Type B pancreatic cell (in vitro differentiated cells): ENCODE measurements around the gene CYS1. TPM values are rescaled to one million over a fixed set of nuclear protein-coding genes. Genes with fewer than 3 reads are reported as not detected.

Experiments used
- DNase-seq: peaks from one replicate; pipeline ENCODE4 v3.0.0; 2021; ENCODE audit warnings: mixed read lengths; ENCODE audit not compliant: unreplicated experiment; ENCODE audit errors: extremely low spot score
- H3K27ac Mint-ChIP-seq: 2 replicates; pipeline ENCODE4 v1.8.0; 2021; ENCODE audit warnings: mild to moderate bottlenecking, mixed read lengths
- H3K27me3 Mint-ChIP-seq: 2 replicates; pipeline ENCODE4 v1.8.0; 2021; ENCODE audit warnings: mixed read lengths
- H3K36me3 Mint-ChIP-seq: 2 replicates; pipeline ENCODE4 v1.8.0; 2021; ENCODE audit warnings: mixed read lengths
- H3K4me1 Mint-ChIP-seq: one replicate; pipeline ENCODE4 v1.8.0; 2021; ENCODE audit warnings: mixed read lengths; ENCODE audit not compliant: unreplicated experiment
- H3K4me3 Mint-ChIP-seq: 2 replicates; pipeline ENCODE4 v1.8.0; 2021; ENCODE audit warnings: mild to moderate bottlenecking, mixed read lengths
- H3K9me3 Mint-ChIP-seq: 2 replicates; pipeline ENCODE4 v1.8.0; 2021; ENCODE audit warnings: mixed read lengths
- total RNA-seq: library from RNA; stranded (reverse); gene quantifications from 2 replicates; pipeline ENCODE4 v1.2.1, GENCODE V29; 2021; ENCODE audit warnings: low replicate concordance
- TF ChIP-seq, protein P1 (sequence below): fragments of 200-600 bp; sonication (generic); conservative IDR thresholded peaks from 2 replicates; pipeline ENCODE4 v1.5.0; 2021; ENCODE audit warnings: antibody characterized with exemption, mild to moderate bottlenecking

The CYS1 gene
- total RNA-seq, 1 donor from 2014 or later, result 0.94 TPM

GRCh38 chr2:10089565-10090190, 9.5 kb upstream of the CYS1 start:
- Mint-ChIP-seq H3K36me3 (no peaks in the 10 kb centered on the region), H3K9me3 (no peaks in the 10 kb centered on the region), H3K4me1 (peaks cover 20% of the 10 kb centered on the region), H3K4me3 (no peak overlapping the region), H3K27ac (no peak overlapping the region), H3K27me3 (peaks cover 23% of the 10 kb centered on the region)
- DNase-seq, result no peak
- TF ChIP-seq, protein P1, sequence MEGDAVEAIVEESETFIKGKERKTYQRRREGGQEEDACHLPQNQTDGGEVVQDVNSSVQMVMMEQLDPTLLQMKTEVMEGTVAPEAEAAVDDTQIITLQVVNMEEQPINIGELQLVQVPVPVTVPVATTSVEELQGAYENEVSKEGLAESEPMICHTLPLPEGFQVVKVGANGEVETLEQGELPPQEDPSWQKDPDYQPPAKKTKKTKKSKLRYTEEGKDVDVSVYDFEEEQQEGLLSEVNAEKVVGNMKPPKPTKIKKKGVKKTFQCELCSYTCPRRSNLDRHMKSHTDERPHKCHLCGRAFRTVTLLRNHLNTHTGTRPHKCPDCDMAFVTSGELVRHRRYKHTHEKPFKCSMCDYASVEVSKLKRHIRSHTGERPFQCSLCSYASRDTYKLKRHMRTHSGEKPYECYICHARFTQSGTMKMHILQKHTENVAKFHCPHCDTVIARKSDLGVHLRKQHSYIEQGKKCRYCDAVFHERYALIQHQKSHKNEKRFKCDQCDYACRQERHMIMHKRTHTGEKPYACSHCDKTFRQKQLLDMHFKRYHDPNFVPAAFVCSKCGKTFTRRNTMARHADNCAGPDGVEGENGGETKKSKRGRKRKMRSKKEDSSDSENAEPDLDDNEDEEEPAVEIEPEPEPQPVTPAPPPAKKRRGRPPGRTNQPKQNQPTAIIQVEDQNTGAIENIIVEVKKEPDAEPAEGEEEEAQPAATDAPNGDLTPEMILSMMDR, result no peak

DNA sequence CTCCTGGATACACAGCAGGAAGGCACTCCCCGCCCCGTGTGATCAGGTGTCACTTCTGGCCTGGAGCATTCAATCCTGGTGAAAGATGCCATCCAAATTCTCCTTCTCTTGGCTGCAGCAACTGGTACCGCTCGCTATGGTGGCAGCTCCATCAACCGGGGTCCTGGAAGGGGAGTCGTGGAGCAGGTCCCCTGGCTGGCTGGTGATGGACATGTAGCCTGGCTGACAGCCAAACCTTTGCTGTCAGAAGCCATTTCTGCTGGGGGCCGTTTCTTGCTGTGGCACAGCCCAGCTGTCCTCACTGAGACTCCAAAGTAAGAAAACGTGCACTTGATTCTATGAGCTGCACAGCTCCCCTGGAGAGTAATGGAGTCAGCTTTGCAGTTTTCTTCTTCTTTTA, 7.1 kb upstream of the CYS1 start:
- H3K27me3 Mint-ChIP-seq, result peaks cover 44% of the 10 kb centered on the region
- H3K27ac Mint-ChIP-seq, result no peak overlapping the region
- no peak overlapping the region for H3K4me3 Mint-ChIP-seq
- H3K9me3 Mint-ChIP-seq, result no peaks in the 10 kb centered on the region
- H3K4me1 Mint-ChIP-seq, result peaks cover 19% of the 10 kb centered on the region
- TF ChIP-seq, protein P1, result no peak
- no peaks in the 10 kb centered on the region for H3K36me3 Mint-ChIP-seq
- DNase-seq, result no peak

DNA sequence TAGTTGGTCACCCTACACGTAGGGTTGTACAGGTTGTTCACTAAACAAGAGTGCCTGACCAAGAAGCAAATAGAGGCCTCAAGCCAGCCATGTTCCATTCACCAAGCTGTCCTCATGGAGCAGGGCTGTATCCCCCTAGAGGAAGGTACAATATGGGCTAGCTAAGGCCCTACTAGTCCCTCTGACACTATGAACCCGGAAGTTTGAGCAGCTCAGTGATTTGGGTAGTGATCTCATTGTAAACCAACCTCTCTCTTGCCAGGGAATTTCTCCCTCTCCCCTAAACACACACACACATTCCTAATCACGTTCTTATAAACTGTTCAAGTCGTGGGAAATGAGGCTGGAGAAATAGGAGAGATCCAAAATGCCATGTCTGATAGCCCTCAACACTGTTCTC, 6.7 kb upstream of the CYS1 start:
- no peak for DNase-seq
- H3K36me3 Mint-ChIP-seq, result no peaks in the 10 kb centered on the region
- peaks cover 48% of the 10 kb centered on the region for H3K27me3 Mint-ChIP-seq
- no peak overlapping the region for H3K27ac Mint-ChIP-seq
- TF ChIP-seq, protein P1, result no peak
- H3K9me3 Mint-ChIP-seq, result no peaks in the 10 kb centered on the region
- H3K4me3 Mint-ChIP-seq, result no peak overlapping the region
- peaks cover 19% of the 10 kb centered on the region for H3K4me1 Mint-ChIP-seq

GRCh38 chr2:10085668-10086059, 5.5 kb upstream of the CYS1 start:
- Mint-ChIP-seq H3K4me3 (no peak overlapping the region), H3K9me3 (no peaks in the 10 kb centered on the region), H3K27ac (no peak overlapping the region), H3K27me3 (peaks cover 61% of the 10 kb centered on the region), H3K36me3 (no peaks in the 10 kb centered on the region), H3K4me1 (peaks cover 23% of the 10 kb centered on the region)
- no peak for DNase-seq
- TF ChIP-seq, protein P1, result no peak

DNA sequence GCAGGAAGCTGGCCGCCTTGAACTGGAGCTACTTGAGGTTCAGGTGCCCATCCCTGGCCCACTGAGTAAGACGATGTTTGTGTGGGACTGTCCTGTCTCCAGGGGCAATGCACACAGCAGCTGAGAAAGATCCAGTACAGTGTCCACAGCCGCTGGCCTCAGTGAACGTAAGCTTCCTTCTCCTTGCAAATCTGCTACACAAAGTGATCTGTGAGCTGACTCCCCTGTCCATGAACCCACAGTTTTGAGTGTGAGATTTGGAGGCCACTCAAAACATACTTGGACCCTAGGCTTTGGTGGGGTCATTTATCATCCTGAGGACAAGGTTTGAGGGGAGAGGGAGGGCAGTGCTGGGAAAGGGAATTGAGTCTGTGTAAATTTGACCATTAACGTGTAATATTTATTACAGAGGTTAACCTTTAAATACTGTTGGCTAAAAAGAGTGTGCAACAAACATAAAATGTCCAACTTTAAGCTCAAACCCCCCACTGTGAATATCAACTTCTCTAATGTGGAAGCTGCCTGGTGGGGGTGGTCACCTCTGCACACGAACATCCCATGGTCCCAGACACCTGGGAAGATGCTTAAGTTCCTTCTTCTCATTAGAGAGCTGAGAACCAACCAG, 4.9 kb upstream of the CYS1 start:
- H3K4me1 Mint-ChIP-seq, result peaks cover 23% of the 10 kb centered on the region
- DNase-seq, result no peak
- no peaks in the 10 kb centered on the region for H3K9me3 Mint-ChIP-seq
- no peaks in the 10 kb centered on the region for H3K36me3 Mint-ChIP-seq
- H3K4me3 Mint-ChIP-seq, result no peak overlapping the region
- TF ChIP-seq, protein P1, result no peak
- no peak overlapping the region for H3K27ac Mint-ChIP-seq
- H3K27me3 Mint-ChIP-seq, result peaks cover 61% of the 10 kb centered on the region
